ENCODE results near the gene PRODH. TPM values are rescaled to one million over a fixed set of nuclear protein-coding genes. Genes with fewer than 3 reads are reported as not detected.
"Not testable (repeated sequence)": the region's sequence is repeated elsewhere in the genome, so short reads cannot be mapped to it uniquely, and the experiment has no call there.

The PRODH gene, protein sequence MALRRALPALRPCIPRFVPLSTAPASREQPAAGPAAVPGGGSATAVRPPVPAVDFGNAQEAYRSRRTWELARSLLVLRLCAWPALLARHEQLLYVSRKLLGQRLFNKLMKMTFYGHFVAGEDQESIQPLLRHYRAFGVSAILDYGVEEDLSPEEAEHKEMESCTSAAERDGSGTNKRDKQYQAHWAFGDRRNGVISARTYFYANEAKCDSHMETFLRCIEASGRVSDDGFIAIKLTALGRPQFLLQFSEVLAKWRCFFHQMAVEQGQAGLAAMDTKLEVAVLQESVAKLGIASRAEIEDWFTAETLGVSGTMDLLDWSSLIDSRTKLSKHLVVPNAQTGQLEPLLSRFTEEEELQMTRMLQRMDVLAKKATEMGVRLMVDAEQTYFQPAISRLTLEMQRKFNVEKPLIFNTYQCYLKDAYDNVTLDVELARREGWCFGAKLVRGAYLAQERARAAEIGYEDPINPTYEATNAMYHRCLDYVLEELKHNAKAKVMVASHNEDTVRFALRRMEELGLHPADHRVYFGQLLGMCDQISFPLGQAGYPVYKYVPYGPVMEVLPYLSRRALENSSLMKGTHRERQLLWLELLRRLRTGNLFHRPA
- total RNA-seq: 23.5 TPM

DNA sequence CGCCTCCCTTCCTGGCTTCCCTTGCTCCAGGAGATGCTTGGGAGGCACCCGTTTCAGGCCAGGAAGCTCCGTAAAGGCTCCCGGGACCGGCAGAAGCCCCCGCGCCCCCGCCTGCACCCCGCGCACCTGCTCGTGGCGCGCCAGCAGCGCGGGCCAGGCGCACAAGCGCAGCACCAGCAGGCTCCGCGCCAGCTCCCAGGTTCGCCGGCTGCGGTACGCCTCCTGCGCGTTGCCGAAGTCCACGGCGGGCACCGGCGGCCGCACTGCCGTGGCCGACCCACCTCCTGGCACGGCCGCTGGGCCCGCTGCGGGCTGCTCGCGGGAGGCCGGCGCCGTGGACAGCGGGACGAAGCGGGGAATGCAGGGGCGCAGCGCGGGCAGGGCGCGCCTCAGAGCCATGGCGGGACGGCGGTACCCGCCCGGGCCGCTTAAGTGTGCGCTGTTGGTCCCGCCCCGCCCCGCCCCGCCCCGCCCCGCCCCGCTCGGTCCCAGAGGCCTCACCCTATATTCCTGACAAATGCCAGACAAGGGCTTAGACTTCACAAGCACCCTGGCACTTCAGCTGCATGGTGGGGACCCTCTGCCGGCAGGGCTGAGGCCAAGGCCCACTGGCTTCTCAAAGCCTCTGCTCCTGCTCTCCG is at the start of gene PRODH:
PRODH (minus strand) TSS at position 405 of the 641 bp plus-strand sequence; CDS start at position 399, 6 bp downstream.
- ATAC-seq (peak; percentile 59), DNase-seq (ENCODE audit: low spot score) (no peak)
- intact Hi-C loops (cut with DNase I): no loop called here

- intact Hi-C loops (cut with DNase I): no loop called here
- no peak for ATAC-seq
- no peak for DNase-seq (ENCODE audit: low spot score)
These were observed 49.7 kb upstream of the PRODH start for GRCh38 chr22:18985780-18986179.

DNA sequence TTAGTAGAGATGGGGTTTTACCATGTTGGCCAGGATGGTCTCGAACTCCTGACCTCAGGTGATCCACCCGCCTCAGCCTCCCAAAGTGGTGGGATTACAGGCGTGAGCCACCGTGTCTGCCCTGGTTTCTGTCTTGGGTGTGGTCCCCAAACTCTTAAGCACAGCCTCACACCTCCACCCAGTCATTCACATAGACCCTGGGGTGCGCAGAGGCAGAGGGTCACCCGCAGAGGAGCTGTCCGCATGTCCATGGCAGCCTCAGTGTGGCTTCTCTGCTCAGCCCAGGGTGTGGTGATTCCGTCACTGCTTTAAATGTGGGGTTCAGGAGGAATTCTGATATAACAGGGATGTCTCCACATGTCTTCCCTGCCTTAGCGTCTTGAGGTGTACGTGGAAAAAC is 48.5 kb upstream of the PRODH start:
- intact Hi-C loops (cut with DNase I): no loop called here
- DNase-seq (ENCODE audit: low spot score): no peak
- no peak for ATAC-seq

- no peak for ATAC-seq
- intact Hi-C loops (cut with DNase I): no loop called here
- no peak for DNase-seq (ENCODE audit: low spot score)
These were observed 47.1 kb upstream of the PRODH start for GRCh38 chr22:18983120-18983651.

GRCh38 chr22:18980829-18981228 is 44.7 kb upstream of the PRODH start:
- intact Hi-C loops (cut with DNase I): no loop called here
- DNase-seq (ENCODE audit: low spot score): no peak
- no peak for ATAC-seq

DNA sequence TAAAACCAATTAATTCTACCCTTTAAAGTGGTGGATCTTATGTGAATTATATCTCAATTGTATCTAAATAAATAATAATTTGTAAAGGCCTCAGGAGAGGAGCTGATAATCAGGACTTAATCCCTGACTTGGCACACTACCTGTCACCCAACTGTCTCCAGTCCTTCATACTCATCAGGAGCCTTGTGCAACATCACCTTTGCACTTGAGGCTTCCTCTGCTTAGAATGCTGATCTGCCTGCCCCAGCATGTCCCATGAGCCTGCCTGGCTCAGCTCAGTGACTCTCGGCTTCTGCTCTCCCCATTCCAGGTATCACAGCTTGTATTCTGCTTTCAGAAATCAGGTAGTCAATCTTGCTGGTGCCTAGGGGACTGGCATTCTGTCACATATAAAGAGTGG is 43.9 kb upstream of the PRODH start:
- intact Hi-C loops (cut with DNase I): no loop called here
- no peak for ATAC-seq
- DNase-seq (ENCODE audit: low spot score): peak; percentile 8

- intact Hi-C loops (cut with DNase I): no loop called here
- DNase-seq (ENCODE audit: low spot score) (no peak), ATAC-seq (no peak)
These were observed 42.4 kb upstream of the PRODH start for GRCh38 chr22:18978506-18978905.

- no peak for DNase-seq (ENCODE audit: low spot score)
- intact Hi-C loops (cut with DNase I): no loop called here
- ATAC-seq: no peak
These were observed 41.8 kb upstream of the PRODH start for GRCh38 chr22:18977824-18978425.

- ATAC-seq: no peak
- no peak for DNase-seq (ENCODE audit: low spot score)
- intact Hi-C loops (cut with DNase I): no loop called here
These were observed 40.2 kb upstream of the PRODH start for GRCh38 chr22:18976197-18976751.

GRCh38 chr22:18975434-18976196 is 39.5 kb upstream of the PRODH start:
- no peak for ATAC-seq
- intact Hi-C loops (cut with DNase I): no loop called here

DNA sequence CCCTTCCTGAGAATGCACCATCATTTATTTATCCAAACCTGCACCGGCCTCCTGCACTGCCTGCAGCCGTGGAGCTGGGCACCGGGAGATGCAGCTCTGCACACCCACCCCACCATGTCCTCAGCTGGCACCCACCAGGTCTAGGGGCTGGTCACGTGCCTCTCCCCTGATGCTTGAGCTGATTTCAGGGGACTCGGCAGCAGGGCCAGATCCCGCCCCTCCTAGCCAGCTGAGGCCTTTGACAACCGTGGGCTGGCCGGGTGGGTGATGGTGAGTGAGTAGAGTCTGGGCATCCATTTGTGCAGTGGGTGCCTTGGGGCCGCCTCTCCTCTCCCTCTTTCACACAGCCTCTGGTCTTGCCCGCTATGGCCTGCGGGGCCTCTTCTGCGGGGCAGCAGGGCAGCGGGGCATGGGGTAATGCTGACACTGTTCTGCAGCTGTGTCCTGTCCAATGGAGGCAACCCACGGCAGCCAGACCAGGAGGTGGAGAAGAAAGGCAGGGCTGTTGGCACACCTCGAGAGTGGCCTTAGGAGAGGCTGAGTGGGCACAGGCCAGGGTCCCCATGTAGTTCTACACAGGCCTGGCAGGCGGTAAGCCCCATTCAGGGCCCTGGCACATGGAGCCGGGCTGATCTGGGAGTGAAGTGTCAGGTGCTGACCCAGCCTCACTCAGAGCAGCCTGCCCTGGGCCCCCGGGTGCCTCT is 38.5 kb upstream of the PRODH start:
- intact Hi-C loops (cut with DNase I): no loop called here
- DNase-seq (ENCODE audit: low spot score) (no peak), ATAC-seq (no peak)

More at GRCh38 chr22:18975434-18976196, 39.5 kb upstream of the PRODH start:
- no peak for DNase-seq (ENCODE audit: low spot score)

DNA sequence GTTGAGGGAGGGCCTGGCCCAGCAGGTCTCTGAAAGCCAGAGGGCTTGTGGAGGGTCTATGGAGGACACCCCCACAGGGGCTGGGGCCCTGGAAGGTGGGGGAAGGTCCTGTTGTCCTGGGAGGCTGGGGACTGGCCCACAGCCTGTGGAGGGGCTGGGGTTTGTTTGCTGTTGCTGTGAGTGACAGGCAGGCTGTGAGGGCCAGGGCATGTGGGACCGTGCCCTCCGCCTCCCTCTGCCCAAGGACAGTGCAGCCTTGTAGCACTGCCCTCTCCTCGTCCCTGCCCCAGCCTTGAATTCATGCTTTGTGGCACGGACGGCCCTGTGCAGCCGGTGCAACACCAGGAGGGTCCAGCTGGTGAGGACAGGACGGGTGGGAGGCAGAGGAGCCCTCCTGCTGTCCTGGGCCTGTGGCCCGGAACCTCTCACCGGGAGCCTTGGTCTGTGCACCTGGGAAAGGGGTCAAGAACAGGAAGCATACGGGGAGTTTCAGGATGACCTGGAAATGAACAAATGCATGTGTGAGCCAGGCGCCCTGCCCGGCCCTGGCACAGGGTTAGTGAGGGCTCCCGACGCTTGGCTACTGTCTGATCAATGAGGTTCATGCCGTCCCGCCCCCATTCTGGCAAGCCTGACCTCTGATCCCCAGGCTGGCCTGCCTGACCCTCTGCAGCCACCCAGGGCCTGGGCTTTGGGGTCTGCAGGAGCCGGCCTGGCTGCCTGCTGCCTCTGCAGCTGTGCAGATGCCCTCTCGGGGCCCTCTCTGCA is 37.4 kb upstream of the PRODH start:
- intact Hi-C loops (cut with DNase I): no loop called here
- ATAC-seq: no peak

DNA sequence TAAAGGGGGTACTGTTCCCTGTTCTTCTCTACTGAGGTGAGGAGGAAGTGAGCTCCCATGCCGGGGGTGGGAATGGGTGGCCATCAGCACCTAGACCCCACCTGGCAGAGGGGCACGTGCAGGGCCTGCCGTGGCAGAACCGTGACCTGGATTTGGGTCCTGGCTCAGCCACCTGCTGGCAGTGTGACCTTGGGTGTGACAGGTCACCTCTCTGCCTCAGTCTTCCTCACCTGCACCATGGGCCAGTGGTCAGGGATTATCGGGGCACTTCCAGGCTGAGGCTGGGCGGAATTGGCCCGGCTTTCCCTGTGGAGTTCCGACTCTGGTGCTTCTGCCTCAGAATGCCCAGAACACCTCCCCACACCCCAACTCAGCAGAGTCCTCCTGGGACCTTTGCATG is 36.5 kb upstream of the PRODH start:
- intact Hi-C loops (cut with DNase I); DNase-seq (ENCODE audit: low spot score); ATAC-seq: not testable (repeated sequence)

More for the DNA sequence above, 37.4 kb upstream of the PRODH start:
- DNase-seq (ENCODE audit: low spot score): no peak

DNA sequence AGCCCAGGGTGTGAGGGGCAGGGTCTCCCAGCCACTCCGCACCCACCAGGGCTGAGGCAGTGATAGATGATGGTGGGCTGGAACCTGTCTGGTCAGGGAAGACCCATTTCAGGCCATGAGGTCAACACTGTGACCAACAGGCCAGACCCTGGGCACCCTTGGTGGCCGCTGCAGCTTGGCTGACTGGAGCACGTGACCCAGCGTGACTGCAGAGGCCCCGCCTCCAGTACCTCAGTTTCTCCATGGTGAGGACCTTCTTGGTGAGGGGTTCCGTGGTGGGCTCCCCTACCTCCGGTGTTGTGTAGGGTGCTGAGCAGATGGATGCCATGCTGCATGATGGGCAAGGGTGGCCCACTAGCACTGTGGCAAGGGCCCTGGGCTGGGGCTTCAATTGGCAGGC is 35.9 kb upstream of the PRODH start:
- intact Hi-C loops (cut with DNase I); DNase-seq (ENCODE audit: low spot score); ATAC-seq: not testable (repeated sequence)

DNA sequence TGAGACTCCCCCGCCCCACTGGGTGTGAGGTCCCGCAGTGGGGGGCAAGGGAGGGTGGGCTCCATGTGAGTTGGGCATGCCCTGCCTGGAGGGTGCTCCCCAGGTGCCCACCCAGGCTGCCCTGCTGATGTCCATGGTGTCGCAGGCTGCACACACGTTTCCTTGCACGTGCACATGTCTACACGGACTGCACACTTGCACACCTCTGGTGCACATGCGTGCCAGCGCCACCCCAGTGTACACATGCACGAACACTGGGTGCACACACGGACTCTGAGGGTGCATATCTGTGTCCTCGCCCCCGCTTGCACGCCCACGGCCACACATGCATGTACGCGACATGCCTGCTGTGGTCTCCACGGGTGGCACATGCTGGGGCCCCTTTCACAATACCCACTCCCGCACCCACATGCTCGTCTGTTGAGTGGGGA is 35.2 kb upstream of the PRODH start:
- DNase-seq (ENCODE audit: low spot score): no peak
- ATAC-seq: no peak
- intact Hi-C loops (cut with DNase I): no loop called here

- DNase-seq (ENCODE audit: low spot score) (no peak), ATAC-seq (no peak)
- intact Hi-C loops (cut with DNase I): no loop called here
These were observed 34.8 kb upstream of the PRODH start for GRCh38 chr22:18970948-18971315.
